ENCODE measurements around the gene CYP21A2.
"Not testable (repeated sequence)": the region's sequence is repeated elsewhere in the genome, so short reads cannot be mapped to it uniquely, and the experiment has no call there.

Gene CYP21A2

DNA sequence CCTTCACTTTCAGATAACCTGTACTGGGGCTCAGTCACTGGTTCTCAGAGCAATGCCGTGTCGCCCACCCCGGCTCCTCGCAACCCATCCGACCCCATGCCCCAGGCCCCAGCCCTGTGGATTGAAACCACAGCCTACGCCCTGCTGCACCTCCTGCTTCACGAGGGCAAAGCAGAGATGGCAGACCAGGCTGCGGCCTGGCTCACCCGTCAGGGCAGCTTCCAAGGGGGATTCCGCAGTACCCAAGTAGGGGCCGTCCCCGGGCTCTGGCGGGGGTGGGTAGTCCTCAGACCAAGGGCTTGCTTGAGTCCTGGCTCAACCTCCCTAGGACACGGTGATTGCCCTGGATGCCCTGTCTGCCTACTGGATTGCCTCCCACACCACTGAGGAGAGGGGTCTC, 8.7 kb upstream of the CYP21A2 start:
- DNase-seq (ENCODE audit: extremely low read depth, low read depth), result not testable (repeated sequence)

DNA sequence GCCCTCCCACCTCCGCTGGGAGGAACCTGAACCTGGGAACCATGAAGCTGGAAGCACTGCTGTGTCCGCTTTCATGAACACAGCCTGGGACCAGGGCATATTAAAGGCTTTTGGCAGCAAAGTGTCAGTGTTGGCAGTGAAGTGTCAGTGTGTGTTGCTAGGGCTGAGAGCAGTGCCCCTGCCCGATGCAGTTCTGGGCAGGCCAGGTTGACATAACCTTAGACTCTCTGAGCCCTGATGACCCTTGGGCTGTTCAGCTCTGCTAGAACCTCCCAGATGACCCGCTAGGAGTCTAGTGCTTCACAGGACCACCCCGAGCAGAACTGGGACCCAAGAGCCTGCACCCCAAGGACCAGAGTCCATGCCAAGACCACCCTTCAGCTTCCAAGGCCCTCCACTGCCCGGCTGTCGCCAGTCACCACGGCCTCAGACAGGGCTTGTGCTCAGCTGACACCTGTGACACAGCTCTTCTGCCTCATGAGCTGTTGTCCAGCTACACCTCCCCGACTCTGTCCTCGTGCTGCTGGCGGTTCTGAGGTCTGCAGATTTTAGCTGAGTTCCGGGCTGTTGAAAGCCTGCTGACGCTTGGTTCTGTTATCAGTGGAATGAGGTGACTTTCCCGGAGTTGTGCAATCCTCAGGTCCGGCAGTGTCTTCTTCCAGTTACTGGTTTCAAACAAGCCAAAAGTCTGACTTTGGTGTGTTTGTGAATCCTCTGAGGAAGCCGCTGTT, 2.8 kb upstream of the CYP21A2 start:
- DNase-seq (ENCODE audit: extremely low read depth, low read depth), result not testable (repeated sequence)

DNA sequence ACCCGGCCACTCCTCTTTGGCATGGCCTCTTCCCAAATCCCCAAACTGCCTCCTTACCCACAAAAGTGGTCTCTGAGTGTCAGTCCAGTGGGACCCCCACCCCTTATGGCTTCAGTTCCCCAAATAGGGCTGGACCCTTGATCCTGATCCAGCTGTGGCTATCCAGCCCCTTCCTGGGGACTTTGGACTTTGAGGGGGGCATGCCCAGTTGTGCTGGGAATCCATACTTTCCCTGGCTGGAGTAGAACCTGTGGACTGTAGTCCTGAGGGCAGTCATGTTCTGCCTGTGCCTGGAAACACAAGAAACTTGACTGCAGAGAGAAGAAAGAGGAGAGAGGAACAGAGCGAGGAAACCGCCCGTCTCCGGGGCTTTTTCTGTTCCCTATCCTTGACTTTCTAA, 1.1 kb upstream of the CYP21A2 start:
- DNase-seq (ENCODE audit: extremely low read depth, low read depth), result not testable (repeated sequence)

DNA sequence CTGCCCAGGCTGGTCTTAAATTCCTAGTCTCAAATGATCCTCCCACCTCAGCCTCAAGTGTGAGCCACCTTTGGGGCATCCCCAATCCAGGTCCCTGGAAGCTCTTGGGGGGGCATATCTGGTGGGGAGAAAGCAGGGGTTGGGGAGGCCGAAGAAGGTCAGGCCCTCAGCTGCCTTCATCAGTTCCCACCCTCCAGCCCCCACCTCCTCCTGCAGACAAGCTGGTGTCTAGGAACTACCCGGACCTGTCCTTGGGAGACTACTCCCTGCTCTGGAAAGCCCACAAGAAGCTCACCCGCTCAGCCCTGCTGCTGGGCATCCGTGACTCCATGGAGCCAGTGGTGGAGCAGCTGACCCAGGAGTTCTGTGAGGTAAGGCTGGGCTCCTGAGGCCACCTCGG, 663 bp downstream of the CYP21A2 start:
- not testable (repeated sequence) for DNase-seq (ENCODE audit: extremely low read depth, low read depth)

DNA sequence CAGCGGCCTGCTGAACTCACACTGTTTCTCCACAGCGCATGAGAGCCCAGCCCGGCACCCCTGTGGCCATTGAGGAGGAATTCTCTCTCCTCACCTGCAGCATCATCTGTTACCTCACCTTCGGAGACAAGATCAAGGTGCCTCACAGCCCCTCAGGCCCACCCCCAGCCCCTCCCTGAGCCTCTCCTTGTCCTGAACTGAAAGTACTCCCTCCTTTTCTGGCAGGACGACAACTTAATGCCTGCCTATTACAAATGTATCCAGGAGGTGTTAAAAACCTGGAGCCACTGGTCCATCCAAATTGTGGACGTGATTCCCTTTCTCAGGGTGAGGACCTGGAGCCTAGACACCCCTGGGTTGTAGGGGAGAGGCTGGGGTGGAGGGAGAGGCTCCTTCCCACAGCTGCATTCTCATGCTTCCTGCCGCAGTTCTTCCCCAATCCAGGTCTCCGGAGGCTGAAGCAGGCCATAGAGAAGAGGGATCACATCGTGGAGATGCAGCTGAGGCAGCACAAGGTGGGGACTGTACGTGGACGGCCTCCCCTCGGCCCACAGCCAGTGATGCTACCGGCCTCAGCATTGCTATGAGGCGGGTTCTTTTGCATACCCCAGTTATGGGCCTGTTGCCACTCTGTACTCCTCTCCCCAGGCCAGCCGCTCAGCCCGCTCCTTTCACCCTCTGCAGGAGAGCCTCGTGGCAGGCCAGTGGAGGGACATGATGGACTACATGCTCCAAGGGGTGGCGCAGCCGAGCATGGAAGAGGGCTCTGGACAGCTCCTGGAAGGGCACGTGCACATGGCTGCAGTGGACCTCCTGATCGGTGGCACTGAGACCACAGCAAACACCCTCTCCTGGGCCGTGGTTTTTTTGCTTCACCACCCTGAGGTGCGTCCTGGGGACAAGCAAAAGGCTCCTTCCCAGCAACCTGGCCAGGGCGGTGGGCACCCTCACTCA, 1.4 kb downstream of the CYP21A2 start:
- DNase-seq (ENCODE audit: extremely low read depth, low read depth), result not testable (repeated sequence)

DNA sequence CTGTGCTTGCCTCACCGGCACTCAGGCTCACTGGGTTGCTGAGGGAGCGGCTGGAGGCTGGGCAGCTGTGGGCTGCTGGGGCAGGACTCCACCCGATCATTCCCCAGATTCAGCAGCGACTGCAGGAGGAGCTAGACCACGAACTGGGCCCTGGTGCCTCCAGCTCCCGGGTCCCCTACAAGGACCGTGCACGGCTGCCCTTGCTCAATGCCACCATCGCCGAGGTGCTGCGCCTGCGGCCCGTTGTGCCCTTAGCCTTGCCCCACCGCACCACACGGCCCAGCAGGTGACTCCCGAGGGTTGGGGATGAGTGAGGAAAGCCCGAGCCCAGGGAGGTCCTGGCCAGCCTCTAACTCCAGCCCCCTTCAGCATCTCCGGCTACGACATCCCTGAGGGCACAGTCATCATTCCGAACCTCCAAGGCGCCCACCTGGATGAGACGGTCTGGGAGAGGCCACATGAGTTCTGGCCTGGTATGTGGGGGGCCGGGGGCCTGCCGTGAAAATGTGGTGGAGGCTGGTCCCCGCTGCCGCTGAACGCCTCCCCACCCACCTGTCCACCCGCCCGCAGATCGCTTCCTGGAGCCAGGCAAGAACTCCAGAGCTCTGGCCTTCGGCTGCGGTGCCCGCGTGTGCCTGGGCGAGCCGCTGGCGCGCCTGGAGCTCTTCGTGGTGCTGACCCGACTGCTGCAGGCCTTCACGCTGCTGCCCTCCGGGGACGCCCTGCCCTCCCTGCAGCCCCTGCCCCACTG, 2.3 kb downstream of the CYP21A2 start:
- not testable (repeated sequence) for DNase-seq (ENCODE audit: extremely low read depth, low read depth)

DNA sequence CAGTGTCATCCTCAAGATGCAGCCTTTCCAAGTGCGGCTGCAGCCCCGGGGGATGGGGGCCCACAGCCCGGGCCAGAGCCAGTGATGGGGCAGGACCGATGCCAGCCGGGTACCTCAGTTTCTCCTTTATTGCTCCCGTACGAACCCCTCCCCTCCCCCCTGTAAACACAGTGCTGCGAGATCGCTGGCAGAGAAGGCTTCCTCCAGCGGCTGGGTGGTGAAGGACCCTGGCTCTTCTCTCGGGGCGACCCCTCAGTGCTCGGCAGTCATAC, 2.8 kb downstream of the CYP21A2 start:
- DNase-seq (ENCODE audit: extremely low read depth, low read depth), result not testable (repeated sequence)

DNA sequence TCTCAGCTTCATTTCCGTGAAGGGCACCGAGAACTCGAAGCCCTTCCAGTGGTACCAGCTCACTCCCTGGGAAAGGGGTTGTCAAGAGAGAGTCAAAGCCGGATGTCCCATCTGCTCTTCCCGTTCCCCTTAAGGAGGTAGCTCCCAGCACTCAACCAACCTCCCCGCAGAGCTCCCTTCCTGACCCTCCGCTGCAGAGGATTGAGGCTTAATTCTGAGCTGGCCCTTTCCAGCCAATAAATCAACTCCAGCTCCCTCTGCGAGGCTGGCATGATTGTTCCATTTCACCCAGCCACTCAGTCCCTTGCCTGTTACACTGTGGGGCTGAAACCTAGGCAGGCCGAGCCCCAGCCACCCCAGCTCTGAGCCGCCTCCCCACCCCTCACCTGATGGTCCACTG, 3.2 kb downstream of the CYP21A2 start:
- not testable (repeated sequence) for DNase-seq (ENCODE audit: extremely low read depth, low read depth)

DNA sequence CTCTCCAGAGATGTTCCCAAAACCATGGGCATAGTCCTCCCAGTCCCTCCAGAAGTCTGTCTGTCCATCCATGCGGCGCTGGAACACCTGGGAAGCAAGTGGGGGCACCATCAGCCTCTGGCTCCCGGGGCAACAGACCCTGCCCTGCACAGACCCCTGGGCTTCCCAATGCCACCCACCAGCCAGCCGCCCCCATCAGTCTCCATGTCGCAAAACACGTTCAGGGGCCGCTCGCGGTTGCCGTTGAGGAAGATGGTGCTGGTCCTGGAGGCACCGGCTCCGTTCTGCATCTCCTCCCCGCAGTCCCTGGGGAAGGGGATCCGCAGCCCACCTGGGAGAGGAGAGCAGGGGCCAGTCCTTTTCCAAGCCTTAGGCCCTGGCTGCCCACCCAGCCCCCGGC, 4.1 kb downstream of the CYP21A2 start:
- not testable (repeated sequence) for DNase-seq (ENCODE audit: extremely low read depth, low read depth)

DNA sequence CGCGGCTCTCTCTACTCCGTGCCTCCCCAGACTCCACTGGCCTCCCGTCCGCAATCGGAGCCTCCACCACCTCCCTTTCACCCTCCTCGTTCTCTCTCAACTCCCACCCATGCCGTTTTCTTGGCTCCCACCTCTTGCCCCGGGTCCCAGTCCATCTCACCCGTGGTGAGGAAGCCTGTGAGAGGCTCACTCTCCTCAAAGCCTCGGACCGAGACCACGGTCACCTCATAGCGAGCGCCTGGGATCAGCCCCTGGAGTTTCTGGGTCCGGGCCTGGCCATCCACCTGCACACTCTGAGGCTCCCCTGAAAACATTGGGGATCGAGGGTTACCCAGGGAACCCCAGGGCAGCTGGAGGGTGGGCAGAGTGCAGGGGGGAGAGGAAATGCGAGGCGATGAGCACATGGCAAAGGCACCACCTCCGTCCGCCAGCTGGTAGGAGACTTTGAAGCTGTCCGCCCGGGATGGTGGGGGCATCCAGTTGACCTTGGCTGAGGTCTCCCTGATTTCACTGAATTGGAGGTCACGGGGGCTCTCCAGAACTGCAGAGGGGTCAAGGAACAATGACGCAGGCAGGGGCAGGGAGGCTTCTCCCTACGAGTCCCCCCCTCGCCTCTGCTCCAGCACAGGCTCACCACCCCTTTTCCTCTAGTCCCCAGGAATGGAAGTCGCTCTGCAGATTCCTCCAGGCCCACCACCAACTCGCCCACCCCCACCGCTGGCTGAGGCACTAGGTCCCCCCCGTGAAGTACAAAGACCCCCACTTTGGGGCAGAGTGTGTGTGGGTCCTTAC, 5.6 kb downstream of the CYP21A2 start:
- not testable (repeated sequence) for DNase-seq (ENCODE audit: extremely low read depth, low read depth)

DNA sequence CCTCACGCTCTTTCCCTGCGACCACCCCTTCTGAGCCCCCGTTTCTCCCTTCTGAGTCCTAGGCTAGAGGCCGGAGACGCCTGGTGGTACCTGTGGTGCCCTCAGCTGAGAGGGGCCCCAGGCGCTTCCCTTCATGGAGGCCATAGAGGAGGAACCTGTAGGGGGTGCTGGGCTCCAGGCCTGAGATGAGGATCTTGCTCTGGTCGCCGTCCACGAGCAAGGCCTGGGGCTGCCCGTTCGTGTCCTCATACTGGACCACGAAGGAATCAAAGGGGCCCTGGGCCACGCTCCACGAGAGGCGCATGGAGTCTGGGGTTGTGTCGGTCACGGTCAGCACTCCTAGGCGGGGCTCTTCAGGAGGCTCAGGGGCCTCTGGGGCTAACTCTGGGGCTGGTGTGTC, 6.7 kb downstream of the CYP21A2 start:
- DNase-seq (ENCODE audit: extremely low read depth, low read depth), result not testable (repeated sequence)

DNA sequence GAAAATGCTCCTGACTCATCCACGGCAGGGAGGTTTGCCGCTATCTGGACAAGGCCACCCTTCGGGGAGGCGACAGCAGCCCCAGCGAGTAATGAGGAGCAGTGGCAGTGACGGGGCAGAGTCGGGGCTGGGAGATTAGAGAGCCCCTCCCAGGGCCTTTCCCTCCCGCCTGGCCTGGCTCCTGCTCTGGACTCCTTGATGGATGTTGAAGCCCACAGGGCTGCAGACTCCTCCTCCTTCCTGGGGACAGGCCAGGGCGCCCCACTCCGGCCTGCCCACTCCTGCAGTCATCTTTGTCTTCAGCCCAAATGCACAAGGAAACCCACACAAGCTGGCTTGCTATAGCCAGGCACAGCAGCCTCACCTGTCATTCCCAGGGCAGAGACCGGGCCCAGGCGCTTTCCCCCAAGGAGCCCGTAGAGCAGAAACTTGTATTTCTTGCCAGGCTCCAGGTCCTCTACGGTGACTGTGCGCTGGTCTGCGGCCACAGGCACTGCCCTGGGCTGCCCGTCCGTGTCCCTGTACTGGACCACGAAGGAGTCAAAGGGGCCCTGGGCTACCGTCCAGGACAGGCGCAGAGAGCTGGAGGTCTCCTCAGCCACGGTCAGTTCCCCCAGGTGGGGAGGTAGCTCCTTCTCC, 7.7 kb downstream of the CYP21A2 start:
- DNase-seq (ENCODE audit: extremely low read depth, low read depth), result no peak
- TF ChIP-seq, protein P1, sequence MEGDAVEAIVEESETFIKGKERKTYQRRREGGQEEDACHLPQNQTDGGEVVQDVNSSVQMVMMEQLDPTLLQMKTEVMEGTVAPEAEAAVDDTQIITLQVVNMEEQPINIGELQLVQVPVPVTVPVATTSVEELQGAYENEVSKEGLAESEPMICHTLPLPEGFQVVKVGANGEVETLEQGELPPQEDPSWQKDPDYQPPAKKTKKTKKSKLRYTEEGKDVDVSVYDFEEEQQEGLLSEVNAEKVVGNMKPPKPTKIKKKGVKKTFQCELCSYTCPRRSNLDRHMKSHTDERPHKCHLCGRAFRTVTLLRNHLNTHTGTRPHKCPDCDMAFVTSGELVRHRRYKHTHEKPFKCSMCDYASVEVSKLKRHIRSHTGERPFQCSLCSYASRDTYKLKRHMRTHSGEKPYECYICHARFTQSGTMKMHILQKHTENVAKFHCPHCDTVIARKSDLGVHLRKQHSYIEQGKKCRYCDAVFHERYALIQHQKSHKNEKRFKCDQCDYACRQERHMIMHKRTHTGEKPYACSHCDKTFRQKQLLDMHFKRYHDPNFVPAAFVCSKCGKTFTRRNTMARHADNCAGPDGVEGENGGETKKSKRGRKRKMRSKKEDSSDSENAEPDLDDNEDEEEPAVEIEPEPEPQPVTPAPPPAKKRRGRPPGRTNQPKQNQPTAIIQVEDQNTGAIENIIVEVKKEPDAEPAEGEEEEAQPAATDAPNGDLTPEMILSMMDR (IDR thresholded peaks at IDR 0.05; ENCODE audit: low read depth, low read length), result no peak

DNA sequence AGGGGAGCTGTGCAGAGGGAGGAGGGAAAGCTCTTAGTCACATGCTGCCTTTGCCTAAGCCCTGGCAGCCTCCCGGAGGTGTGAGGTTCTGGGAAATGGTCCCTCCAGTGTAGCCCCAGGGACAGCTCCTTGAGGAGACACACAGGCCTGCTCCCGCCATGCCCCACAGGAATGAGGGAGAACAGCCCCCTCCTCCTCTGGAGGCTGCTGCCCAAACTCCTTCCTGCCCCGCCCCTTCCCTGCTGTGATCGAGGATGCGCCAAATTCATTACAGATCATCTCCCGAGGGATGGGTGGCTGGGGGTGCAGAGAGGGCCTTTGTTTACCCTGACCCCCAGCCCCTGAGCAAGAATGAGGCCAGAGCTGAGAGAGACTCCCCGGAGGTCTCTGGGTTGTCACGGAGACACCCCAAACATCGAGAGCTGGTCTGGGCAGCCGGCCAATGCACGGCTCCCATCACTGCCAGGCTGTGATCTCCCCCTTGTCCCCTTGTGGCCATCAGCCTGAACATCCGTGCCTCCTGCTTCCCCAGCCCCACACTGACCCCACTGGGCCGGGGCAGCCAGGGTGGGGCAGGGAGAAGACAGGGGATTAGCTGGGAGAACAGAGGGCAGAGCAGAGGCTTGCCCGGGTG, 8.4 kb downstream of the CYP21A2 start:
- TF ChIP-seq, protein P1 (IDR thresholded peaks at IDR 0.05; ENCODE audit: low read depth, low read length), result no peak; the same call in 1 of the 2 replicates
- no peak for DNase-seq (ENCODE audit: extremely low read depth, low read depth)

Data from AG09319 (cell line).